Measurements from ENCODE around the gene RAVER2.

DNA sequence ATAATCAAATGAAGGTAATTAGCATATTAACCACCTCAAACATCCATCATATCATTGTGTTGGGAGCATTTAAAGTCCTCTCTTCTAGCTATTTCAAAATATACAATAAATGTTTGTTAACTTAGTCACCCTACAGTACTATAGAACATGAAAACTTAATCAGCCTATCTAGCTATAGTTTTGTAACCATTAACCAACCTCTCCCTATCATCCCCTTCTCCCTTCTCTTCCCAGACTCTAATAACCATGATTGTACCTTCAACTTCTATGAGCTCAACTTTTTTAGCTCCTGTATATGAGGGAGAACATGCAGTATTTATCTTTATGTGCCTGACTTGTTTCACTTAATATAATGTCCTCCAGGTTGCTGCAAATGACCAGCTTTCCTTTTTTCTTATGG lies 54.0 kb downstream of the RAVER2 start:
- TF ChIP-seq GABPA (IDR thresholded peaks at IDR 0.05; ENCODE audit: low read depth) (no peak), SRF (IDR thresholded peaks at IDR 0.05; ENCODE audit: low read depth in 2 of 2, low read length in 2 of 2) (no peak), ZBED1 (IDR thresholded peaks at IDR 0.05; ENCODE audit: borderline replicate concordance) (no peak)
- TF ChIP-seq, protein P1, sequence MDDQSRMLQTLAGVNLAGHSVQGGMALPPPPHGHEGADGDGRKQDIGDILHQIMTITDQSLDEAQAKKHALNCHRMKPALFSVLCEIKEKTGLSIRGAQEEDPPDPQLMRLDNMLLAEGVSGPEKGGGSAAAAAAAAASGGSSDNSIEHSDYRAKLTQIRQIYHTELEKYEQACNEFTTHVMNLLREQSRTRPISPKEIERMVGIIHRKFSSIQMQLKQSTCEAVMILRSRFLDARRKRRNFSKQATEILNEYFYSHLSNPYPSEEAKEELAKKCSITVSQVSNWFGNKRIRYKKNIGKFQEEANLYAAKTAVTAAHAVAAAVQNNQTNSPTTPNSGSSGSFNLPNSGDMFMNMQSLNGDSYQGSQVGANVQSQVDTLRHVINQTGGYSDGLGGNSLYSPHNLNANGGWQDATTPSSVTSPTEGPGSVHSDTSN (IDR thresholded peaks at IDR 0.05; ENCODE audit: insufficient replicate concordance, low read depth, low read length): no peak
- TF ChIP-seq, protein P2, sequence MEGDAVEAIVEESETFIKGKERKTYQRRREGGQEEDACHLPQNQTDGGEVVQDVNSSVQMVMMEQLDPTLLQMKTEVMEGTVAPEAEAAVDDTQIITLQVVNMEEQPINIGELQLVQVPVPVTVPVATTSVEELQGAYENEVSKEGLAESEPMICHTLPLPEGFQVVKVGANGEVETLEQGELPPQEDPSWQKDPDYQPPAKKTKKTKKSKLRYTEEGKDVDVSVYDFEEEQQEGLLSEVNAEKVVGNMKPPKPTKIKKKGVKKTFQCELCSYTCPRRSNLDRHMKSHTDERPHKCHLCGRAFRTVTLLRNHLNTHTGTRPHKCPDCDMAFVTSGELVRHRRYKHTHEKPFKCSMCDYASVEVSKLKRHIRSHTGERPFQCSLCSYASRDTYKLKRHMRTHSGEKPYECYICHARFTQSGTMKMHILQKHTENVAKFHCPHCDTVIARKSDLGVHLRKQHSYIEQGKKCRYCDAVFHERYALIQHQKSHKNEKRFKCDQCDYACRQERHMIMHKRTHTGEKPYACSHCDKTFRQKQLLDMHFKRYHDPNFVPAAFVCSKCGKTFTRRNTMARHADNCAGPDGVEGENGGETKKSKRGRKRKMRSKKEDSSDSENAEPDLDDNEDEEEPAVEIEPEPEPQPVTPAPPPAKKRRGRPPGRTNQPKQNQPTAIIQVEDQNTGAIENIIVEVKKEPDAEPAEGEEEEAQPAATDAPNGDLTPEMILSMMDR (IDR thresholded peaks at IDR 0.05 in 2 of 3, conservative IDR thresholded peaks at IDR 0.05 in 1 of 3; ENCODE audit: control insufficient read depth in 2 of 3, extremely low read depth in 1 of 3, insufficient read depth in 1 of 3, low read depth in 3 of 3, low read length in 3 of 3): no peak

Measured in GM12878 (cell line).